Measurements from ENCODE around the gene F2RL2.

The F2RL2 gene

DNA sequence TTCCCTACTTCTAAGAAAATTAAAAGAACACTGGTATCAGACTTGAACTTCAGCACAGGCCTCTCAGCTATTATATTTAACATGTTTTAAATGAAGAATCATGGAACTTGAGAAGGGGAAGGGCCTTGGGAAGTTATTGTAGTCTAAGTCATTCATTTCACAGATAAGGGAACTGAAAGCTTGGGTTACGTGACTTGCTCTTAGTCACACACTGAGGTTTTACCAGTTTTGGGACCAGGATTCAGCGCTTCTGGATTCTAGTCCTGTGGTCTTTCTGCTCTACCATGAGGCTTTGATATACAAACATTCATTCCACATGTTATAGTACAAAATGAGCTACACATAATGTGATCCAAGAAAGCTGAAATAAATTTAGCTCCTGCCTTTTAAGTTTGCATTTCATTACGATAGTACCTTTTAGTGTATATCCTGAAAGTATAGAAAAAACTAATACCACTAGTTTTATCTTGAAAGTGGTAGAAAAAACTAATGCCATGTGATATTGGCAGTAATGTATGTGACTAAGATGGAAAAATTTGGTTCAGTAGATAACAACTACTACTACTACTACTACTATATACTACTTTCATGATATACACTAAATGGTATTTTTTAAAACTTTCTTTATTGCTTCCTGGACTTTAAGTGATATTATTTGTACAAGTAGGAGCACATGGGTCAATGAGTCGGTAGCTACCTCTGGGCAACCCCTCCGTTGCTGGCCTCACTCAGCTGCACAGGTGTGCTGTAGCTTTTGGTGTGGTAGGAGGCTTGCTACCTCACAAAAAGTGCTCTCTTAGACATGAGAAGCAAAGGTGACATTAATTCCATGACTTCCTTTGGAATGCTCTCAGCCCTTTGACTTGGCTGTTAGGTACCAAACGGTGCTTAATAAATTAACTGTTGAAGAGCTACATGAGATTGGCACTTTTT, 40.7 kb downstream of the F2RL2 start:
- peak; percentile 17 for DNase-seq

DNA sequence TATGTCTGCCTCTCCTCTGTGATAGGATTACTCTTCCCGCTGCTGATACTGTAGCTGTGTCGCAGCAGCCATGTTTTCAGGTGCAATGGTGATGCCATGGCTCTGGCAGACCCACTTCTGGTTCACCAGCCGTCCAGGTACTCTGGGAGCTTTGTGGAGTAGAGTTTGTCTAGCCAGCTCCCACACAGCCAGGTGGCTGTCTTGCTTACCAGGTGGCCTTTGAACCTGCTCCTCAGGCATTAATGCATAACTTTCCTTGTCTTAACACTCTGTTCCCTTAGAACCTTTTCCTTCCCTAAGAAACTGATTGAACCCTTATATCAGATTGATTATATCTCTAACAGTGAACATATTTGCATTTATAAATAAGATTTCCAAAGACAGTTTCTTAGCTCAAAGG, 42.2 kb downstream of the F2RL2 start:
- DNase-seq, result no peak

- DNase-seq, result no peak
Measured at GRCh38 chr5:76579166-76579937, 43.9 kb downstream of the F2RL2 start.

GRCh38 chr5:76576996-76577395, 46.2 kb downstream of the F2RL2 start:
- no peak for DNase-seq

DNA sequence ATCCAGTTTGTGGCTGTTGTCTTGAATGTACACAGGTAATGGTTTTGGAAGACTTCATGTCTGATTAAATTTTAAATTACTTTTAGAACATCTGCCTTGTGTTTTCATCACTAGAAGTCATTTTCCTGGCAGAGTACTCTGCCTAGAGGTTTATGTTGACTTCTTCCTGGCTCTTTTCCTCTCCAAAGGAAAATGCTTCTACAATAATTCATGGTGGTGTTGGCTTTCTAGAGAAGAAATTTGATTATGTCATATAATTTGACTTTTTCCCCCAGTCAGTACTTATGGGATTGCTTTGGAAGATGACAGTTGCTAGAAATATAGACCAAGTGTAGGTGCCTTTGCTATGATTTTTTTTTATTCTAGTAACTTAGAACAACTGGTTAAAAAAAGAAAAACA, 46.8 kb downstream of the F2RL2 start:
- no peak for DNase-seq

DNA sequence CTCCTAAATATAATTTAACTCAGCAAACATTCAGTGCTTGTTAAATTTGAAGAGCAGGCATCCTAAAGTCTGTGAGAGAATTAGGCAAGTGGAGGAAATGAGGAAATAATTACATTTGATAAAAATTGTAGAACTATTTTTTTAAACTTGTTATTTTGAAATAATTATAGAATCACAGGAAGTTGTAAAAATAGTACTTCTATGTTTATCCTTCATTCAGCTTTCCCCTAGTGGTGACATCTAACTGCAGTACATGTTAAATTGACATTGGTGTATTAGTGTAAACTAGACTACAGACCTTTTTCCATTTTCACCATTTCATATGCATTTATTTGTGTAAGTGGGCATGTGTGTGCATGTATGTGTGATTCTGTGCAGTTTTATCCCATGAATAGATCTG, 51.6 kb downstream of the F2RL2 start:
- no peak for DNase-seq

- no peak for DNase-seq
Measured at GRCh38 chr5:76570153-76570552, 53.0 kb downstream of the F2RL2 start.

Data from CD4-positive, alpha-beta T cell treated with Interleukin-4 for 4 hours (primary cell).